Occipital lobe (tissue), 1 donor: ENCODE measurements around the gene PRKAR2B. TPM values are rescaled to one million over a fixed set of nuclear protein-coding genes. Genes with fewer than 3 reads are reported as not detected.

Source experiments
- total RNA-seq: library from RNA; depleted of rRNA; stranded (reverse); fragments of >200 nt; gene quantifications from one replicate; pipeline ENCODE4 v1.2.3, GENCODE V29; 2014

Gene PRKAR2B
- total RNA-seq, 1 donor from 2014 or later: 227 TPM

Other genes starting within 250 kb of the PRKAR2B start
- gene PIK3CG, start 179.4 kb upstream of the PRKAR2B start, total RNA-seq: 3.3 TPM
- gene HBP1, start 124.3 kb downstream of the PRKAR2B start, total RNA-seq: 78.6 TPM